NCI-H2081 treated with DMSO at 0.1 percent for 48 hours (cell line): ENCODE measurements around the gene SPTLC3.

Source experiments
- DNase-seq: peaks from one replicate; lab custom pipeline; 2025; lab: John Stamatoyannopoulos, UW

SPTLC3 gene

GRCh38 chr20:12984863-12985262 is 23.9 kb upstream of the SPTLC3 start:
- DNase-seq = no peak

DNA sequence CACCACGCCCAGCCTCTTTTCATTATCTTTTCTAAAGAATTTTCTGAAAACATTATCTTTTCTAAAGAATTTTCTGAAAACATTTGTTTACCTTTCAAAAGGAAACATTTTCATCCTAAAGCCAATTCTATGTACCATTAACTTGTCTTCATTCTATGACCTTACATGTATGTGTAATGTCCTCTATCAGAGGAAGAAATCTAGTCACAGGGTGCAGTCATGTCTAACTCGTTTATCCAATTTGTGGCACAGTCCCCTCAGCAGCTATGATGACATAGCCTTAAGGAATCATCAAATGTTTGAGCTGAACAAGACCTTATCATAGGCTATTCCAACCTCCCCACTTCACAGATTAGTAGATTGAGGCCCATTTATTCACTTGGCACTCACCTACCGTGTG is 21.5 kb upstream of the SPTLC3 start:
- no peak for DNase-seq

GRCh38 chr20:12989586-12990115 is 19.1 kb upstream of the SPTLC3 start:
- no peak for DNase-seq

DNA sequence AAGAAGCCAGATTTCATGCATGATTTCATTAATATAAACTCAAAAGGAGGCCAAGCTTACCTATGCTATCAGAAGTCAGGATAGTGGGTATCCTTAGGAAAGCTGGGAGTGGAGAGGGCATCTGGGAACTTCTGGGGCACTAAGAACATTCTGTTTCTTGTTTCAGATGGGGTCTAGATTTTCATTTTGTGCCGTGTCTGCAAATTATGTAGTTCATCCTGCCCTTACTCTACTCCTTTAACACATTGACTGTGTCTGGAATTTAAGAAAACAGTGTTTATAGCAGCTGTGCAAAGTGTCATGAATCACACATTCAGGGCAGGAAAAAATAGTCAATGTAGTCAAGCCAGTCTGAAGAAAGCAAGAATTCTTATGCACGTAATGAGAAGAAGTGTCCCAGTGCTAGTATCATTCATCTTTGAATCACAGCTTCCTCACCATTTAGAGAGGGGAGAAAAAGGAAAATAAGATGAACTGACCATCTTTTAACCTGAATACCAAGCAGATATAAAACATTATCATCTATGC is 11.6 kb upstream of the SPTLC3 start:
- DNase-seq = no peak

DNA sequence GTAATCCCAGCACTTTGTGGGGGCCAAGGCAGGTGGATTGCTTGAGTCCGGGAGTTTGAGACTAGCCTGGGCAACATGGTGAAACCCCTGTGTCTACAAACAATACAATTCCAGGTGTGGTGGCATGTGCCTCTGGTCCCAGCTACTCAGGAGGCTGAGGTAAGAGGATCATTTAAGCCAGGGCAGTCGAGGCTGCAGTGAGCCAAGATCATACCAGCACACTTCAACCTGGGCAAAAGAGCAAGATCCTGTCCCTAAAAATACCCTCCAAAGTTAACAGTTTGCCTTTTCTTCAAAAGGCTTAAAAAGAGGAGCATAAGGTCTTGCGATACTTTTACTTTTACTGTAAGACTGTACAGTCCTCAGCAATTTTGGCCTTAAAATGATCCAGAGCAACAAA is 10.7 kb upstream of the SPTLC3 start:
- DNase-seq = no peak

GRCh38 chr20:12999201-12999600 is 9.6 kb upstream of the SPTLC3 start:
- no peak for DNase-seq

GRCh38 chr20:13002251-13002650 is 6.5 kb upstream of the SPTLC3 start:
- DNase-seq = no peak

DNA sequence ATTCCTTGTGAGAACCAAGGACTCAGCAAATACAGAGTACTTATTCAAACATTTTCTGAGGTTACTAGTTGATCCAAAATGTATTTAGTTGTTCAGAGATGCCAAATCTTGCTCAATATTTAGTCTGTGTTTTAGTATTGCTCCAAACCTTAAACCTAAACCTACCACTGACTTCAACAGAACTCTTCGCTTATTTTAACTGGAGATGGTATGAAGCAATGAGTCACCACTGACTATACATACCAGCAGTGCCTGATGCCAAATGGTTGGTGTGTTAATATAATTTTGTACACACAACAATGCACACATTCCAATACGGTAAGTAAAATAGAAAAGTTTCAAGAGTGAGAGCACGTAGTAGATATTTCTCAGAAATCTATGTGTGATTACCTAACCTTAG is 1.9 kb upstream of the SPTLC3 start:
- DNase-seq = no peak

DNA sequence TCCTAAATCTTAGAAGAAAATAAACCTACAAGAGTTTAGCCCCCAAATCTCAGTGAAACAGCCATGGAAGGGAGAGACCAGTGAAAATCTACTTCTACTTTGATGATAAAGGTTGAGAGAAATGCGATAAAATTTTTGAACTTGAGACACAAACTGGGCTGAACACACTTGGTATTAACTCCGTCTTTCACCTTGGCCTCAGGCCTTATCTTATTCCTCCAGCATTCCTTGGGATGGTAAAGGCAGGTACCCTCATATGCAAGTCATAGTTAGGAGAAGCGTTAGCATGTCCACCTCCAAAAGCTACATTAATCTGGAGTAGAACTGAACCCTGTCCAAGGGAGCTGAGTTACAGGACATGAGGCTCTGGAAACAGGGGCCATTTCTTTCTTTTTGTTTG is 1.2 kb upstream of the SPTLC3 start:
- no peak for DNase-seq

DNA sequence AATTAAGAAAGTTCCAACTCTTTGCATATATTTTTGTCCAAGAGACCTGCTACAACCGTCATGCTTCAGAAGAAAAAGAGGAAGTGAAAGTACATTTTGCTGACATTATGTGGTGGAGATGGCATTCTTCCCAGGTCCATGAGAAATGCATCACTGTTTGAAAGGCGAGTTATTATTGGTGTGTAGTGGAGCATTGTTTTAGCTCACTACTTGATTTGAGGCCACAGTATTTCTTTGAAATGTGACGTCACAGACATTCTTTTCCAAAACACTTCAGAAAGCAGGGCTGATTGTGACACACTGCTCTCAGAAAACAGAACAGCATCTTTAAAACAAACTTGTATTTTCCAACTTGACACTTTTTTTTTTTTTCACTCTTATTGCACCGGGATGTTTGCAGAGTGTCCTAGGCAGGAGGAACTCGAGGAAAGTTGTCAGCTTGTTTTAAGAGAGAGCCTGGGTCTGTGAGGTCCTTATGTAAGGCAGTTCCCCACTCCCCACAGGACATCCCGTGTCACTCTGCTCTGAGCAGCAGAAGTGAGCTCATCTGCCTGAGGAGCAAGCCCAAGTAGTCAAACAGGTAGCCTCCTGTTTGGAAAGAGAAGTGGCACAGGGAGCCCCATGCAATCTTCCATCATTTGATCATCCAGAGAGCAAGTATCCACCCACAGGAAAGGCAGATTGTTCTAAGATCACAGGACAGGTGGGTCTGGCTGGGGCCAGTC is 1.1 kb downstream of the SPTLC3 start:
- no peak for DNase-seq

DNA sequence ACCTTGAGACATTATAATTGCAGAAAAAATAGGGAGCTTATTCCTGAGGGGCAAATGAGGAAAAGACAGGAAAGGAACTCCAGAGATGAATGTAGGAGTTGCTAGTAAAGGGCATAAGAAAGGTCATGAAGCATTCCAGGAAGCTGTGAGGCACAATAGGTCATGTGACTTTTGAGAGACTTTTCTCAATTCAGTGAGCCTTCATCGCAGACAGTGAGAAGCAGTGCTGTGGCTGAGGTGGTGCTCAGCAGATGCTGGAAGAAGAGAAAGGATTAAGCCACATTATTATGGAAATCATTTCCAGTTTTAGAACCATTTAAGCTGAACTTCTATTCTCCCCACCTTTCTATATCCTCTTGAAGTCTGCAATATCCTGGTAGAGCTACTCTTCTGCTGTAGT is 4.1 kb downstream of the SPTLC3 start:
- no peak for DNase-seq

GRCh38 chr20:13013411-13013810 is 4.6 kb downstream of the SPTLC3 start:
- DNase-seq = no peak

GRCh38 chr20:13017235-13017634 is 8.5 kb downstream of the SPTLC3 start:
- no peak for DNase-seq

GRCh38 chr20:13017883-13018535 is 9.2 kb downstream of the SPTLC3 start:
- no peak for DNase-seq

GRCh38 chr20:13021205-13021970 is 12.6 kb downstream of the SPTLC3 start:
- DNase-seq = no peak

- DNase-seq = no peak
Measured at GRCh38 chr20:13022401-13023155, 13.8 kb downstream of the SPTLC3 start.

DNA sequence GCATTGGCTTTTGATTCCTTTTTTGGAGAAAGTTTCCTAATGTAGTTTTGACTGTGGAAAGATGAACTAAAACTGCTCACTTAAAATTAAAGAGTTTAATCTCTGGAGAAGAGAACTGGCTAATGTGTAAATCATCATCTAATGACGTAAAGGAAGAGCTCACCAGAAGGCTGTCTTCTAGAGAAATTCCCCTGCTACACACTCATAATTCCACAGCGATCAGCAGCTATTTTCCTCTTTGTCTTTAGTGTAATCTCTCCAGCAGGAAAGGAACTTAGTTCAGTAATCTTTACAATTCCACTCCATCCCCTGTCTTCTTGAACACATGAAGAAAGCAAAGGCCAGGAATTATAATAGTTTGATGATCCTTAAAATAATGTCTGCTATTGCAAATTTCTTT is 15.8 kb downstream of the SPTLC3 start:
- DNase-seq = no peak

DNA sequence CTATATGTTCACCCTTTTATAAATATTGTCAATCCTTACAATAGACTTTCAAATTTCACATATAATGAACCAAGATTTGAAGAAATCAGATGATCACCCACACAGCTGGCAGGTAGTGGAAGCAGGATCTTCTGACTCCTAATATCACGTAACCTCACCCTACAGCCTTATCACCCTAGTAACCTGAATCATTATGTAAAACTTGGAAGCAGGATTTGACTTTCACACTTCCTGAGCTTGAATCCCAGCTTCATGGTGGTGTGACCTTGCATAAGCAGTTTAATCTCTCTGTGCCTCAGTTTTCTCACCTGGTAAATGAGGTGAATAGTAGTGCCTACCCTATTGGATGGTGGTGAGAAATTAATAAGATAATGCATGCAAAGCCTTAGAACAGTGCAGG is 16.4 kb downstream of the SPTLC3 start:
- no peak for DNase-seq

- DNase-seq = no peak
Measured at GRCh38 chr20:13028001-13028400, 19.2 kb downstream of the SPTLC3 start.

DNA sequence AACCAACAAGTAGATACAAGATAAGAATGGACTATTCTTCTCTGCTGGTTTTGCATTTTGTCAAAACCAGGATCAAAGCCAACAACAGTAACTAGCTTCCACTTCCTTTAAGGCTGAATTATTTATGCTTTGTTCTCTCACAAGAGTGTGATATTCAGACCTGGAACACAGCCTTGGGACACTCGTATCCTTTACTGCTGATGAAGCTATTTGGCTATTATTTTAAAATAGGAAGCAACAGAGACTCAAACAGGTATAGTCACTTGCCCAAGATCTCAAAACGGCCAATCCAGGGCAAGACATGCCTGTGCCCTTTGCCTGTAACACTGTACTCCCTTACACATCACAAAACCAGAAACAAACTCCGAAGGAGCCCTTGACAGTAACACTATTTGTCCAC is 19.9 kb downstream of the SPTLC3 start:
- no peak for DNase-seq

DNA sequence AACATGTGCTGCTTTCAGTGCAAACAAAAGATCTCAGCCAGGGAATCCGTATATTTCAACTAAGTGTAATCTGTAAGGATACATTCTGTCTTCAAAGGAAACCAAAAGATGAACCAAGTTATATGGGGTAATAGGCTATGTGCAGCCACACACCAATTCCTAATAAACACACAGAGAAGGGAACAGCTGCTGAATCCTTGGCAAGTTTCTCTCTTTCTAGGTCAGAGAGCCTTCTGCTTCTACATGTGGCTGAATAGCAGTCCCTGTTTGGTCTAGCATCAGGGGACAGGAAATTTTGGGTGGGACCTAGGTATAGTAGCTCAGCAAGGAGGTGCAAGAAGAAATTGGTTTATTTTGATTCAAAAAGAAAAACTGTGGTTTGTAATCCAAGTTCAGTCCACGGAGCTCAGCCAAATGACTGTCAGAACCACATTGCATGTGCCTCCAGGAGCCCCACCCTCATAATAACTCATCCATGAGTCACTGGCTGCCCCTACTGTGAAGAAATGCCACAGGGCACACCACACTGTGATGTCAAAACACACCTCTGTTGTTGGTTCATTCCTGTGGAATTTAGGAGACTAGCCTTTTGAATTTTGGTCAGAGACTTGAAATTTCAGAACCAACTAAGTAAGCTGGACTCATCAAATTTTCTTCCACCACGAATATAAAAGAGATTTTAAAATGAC is 21.1 kb downstream of the SPTLC3 start:
- DNase-seq = no peak
